Activated CD8-positive, alpha-beta memory T cell treated with anti-CD3 and anti-CD28 coated beads, Interleukin-2, amount 50 U/mL, for 24 hours (primary cell): Measurements from ENCODE around the gene NPAS3.

Experiments used
- DNase-seq: peaks from one replicate; pipeline ENCODE4 v3.0.0-alpha.2; 2020; ENCODE audit errors: extremely low read depth

Gene NPAS3

DNA sequence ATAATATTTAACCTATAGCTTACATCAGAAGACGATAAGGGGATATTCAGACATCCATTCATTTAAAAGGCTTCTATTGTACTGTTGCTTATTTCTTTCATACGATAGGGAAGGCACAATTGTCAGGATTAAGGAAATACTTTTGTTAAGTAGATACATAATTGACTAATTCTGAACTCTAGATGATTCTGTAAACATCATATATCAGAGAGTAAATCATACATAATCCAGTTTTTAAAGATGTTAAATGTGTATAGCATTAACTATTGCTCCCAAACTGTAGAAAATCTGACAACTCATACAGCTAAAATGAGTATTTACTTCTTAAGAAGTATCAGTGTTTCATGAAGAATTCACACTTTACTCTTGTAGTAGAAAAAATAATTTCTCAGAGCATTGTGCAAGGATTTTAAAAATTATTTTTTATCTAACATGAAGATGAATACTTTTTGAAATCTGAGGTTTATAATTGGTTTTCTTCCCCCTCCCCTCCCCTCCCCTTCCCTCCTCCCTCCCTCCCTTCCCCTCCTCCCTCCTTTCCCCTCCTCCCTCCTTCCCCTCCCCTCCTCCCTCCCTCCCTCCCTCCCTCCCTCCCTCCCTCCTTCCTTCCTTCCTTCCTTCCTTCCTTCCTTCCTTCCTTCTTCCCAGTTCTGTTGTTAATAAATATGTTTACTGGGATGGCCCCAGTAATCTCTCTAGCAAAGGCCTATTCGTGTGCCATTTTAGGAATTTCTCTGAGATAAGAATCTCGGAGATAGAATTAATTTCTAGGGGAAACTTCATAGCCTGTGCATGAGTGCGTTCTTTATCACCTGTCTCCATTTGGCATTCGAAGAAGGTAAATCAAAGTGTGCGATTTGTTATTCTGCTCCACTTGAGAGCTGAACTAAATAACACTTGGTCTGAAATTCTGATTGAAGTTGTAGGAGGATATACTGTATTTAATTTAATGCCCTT lies 2.3 kb downstream of the NPAS3 start:
- no peak for DNase-seq

DNA sequence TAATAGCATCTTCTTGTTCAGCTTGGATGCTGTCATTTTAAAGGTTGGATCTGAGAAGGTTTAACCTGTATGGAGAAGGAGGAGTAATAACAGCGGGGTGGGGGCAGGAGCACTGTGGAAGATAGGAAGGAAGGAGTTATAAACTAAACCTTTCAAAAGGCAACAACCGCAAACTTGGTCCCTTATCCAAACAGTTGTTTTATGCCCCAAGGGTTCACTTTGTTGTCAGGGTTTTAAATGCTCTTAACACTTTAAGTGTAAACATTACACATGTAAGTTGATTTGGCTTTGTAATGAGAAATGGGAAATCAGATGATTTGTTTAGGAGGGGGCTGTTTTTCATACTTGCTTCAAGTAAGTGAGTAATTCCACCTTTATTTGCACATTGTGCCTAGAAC lies 3.0 kb downstream of the NPAS3 start:
- no peak for DNase-seq

DNA sequence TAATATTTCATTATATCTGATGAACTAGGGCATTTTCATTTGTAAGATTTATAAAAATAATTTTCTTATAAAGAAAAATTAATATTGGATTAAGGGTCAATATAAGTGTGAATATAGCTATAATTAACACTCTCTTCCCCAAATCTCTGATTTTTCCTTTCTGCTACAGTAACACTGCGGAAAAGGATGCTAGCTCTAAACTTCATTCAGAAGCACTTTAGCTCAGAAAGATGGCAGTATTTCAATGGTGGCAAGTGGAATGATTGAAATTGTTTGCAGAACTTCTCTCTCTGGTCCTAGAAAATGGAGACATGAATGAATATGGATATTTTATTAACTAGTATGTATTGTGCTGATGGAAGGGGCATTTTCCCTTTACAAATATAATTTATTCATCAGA lies 8.4 kb downstream of the NPAS3 start:
- DNase-seq, result no peak

DNA sequence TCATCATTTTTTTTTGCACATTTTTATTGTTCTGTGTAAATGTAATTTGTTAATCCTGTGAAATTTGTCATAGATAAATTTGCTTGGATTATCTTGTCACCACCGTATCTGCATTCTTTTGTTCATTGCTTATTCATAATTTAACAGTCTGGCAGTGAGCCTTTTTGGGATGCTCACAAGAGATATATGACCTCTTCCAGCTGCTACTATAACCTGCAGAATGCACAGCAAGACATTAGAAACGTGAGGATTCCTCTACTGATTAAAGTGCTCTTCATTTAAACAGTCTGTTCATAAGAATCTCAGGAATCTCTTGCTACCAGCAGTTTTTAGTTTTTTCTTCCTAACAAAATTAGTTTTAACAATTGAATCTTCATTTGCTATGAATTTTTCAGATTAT lies 9.1 kb downstream of the NPAS3 start:
- no peak for DNase-seq

- no peak for DNase-seq
These were observed 11.9 kb downstream of the NPAS3 start for GRCh38 chr14:32950584-32950983.

DNA sequence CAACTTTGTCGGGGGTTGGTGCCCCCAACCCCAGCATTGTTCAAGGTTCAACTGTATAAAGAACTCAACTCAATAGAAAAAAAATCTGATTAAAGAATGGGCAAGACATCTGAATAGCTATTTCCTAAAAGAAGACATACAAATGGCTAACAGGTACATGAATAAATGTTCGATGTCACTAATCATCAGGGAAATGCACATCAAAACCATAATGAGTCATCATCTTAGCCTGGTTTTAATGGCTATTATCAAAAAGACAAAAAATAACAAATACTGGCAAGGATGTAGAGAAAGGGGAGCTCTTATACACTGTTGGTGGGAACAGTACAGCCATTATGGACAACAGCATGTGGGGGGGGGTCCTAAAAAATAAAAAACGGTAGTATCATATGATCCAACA lies 28.7 kb downstream of the NPAS3 start:
- no peak for DNase-seq

- no peak for DNase-seq
These were observed 30.4 kb downstream of the NPAS3 start for GRCh38 chr14:32968972-32969544.

DNA sequence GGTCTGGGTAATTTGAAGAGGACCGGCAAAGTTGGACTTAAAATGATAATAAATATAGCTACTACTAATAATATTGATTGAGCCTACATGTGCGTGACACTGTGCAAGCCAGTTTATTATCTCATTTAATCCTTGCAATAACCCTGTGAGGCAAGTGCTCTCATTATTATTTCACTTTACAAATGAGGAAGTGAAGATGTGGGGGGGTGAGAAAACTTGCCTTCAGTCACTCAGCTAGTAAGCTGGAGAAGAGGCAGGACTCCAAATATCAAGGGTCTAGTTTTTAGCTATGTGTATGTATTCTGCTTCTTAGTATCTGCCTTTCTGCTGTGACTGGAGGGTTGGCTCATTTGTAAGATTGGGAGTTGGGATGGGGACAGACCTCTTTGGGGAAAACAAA lies 39.2 kb downstream of the NPAS3 start:
- no peak for DNase-seq

DNA sequence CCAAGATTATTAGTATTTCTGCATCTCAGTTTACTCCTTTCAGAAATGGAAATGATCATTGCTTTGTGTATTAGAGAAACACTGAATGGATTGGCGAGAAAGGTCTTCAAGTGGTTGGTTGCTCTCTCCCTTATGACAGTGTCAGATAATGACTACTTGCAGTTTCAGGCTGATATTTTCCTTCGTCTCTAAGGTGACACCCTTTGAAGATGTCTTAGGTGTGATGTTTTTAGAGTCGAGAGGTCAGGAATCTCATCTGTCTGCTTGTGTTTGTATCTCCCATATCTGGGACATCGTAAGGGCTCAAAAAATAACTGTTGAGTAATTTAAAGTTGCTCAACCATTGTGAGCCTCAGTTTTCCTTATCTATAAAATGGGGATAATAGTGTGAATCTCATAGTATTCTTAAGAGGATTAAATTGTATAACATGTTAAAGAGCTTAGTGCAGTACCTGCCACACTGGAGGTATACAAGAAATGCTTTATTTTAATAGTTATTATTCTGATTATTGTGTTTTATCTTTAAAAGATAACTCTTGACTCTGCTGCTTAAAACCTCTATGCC lies 40.1 kb downstream of the NPAS3 start:
- DNase-seq, result no peak

- DNase-seq, result no peak
These were observed 41.7 kb downstream of the NPAS3 start for GRCh38 chr14:32980178-32980901.

GRCh38 chr14:32980902-32981501 lies 42.3 kb downstream of the NPAS3 start:
- no peak for DNase-seq

DNA sequence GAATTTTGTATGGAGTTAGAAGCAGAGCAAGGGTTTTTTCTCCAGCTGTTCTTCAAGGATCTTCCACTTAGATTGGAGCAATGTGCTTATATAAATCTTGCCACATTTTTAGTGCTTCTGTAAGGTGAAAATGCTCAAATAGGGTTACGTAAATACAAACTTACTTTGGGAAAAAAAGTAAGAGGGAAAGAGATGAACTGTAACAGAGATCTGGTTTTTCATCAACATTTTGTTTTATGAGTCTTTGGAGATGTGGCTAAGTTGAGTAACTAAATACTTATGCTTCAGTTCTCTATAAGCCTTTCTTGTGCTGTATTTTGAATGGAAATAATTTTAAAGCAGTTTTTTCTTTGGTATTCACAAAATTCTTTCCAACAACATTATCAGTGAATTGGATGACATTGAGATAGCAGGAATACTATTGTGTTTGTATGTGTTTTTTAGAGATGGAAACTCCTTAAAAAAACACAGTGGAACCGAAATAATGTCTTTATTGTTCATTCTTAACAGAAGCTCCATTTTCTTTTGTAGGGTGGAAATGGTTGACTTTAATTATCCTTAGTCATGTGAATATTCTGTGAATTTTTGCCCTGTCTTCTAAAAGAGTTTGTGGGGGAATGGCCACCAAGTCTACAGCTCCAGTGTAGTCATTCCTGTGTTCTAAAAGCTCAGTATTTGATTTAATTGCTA lies 45.7 kb downstream of the NPAS3 start:
- no peak for DNase-seq

DNA sequence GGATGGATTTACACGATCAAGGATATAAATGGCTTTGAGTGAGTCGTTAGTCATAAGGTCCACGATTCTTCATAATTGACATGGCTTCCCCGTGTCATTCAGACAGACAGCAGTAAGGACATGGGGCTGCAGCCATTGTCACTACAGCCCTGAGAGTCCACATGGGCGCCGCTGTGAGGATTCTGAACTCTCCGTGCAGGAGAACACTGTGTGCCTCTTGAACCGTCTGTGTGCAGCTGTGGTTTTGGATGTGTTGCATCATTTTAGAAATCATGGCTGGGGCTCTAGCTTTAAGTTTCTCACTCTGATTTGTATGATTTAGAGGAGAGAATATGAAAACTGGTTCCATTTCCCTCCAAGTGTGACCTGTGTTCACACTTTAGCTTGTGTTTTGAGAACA lies 47.2 kb downstream of the NPAS3 start:
- no peak for DNase-seq

DNA sequence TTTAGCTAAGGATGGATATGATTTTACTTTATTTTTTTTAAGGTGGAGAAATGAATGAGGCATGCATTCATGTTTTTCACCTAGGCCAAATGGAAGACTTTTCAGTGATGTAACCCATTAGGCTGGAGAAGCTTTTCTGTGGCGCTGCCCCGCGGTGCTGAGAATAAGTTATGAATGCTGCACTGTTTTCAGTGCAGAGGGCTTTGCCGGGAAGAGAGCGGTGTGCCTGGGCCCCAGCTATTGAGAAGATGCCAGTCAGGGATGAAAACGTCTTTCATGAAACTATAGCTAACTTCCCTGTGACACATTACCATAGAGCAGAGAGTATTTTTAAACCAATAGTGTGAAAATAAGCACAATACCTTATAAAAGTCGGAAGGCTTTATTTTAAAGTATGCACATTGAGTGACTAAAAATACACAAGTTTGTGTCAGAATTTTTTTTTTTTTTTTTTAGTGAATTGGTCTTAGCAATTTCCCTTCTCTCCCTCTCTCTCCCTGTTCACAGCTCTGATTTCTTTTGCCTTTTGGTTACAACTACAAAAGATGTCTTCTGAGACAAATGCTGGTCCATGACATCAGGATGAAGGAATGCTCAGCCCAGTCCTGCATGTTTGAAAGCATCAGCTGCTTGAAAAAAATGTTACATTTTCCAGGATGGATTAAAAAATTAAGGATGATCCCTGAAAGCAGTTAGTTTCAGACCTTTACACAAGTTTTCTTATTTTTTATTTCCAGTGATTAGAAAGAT lies 48.3 kb downstream of the NPAS3 start:
- DNase-seq, result no peak

DNA sequence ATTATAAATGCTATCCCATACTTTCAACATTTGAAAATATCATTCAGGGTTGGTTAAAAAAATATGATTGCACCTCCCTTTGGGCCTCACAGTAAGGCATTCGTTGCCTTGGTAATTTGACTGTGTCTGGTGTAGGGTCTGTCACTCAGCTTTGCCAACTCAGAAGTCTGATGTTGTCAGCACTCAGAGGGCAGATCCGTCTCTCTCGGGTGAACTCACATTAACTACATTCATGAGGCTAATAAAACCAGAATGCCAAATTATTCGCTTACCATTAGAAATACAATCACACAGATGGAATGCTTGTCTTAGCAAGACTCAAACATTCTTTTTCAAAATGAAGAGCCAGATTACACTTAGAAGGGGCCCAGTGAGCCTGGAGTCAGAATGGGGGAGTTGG lies 53.0 kb downstream of the NPAS3 start:
- DNase-seq, result no peak

- no peak for DNase-seq
These were observed 55.2 kb downstream of the NPAS3 start for GRCh38 chr14:32993921-32994320.

GRCh38 chr14:32996343-32996742 lies 57.7 kb downstream of the NPAS3 start:
- DNase-seq, result no peak

GRCh38 chr14:32998433-32998832 lies 59.8 kb downstream of the NPAS3 start:
- no peak for DNase-seq

- DNase-seq, result no peak
These were observed 71.0 kb downstream of the NPAS3 start for GRCh38 chr14:33009673-33010072.

GRCh38 chr14:33010495-33010894 lies 71.8 kb downstream of the NPAS3 start:
- DNase-seq, result no peak

DNA sequence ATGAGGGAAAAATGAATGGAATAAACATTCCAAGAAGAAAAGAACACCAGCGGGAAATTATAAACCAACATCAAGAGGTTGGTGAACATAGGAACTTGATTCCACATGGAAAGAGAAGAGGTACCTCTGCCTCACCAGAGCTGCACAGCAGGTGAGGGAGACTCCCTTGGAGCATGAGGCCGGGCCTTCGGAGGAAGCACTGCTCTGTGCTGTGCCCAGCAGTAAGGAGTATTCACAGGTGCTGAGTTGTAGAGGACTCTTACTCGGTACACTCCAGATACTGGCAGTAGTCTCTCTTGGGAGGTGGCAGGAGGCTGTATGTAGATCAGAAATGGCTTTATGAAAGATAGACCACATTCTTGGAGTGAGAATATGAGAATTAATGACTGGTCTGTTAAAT lies 76.0 kb downstream of the NPAS3 start:
- DNase-seq, result no peak
